Natural killer cell treated with Interleukin-12 subunit alpha and Interleukin-12 subunit beta and Interleukin-15 and Interleukin-18, amount 100 ng/mL, for 72 hours (primary cell): ENCODE data around the gene BPIFB6. TPM values are rescaled to one million over a fixed set of nuclear protein-coding genes. Genes with fewer than 3 reads are reported as not detected.

Source experiments
- ATAC-seq, 2 donors: fragments of 150-1000 bp; cut with Tn5 transposase in 1 of 2; sonication (Bioruptor Pico), chemical (Tn5 transposase) in 1 of 2; 2 replicates each; pipeline ENCODE4 v1.10.0; 2021
- DNase-seq: peaks from one replicate; pipeline ENCODE4 v3.0.0; 2022; ENCODE audit warnings: low spot score
- H3K27ac Mint-ChIP-seq, 2 donors: 1 replicate in 1 of 2; 2 replicates in 1 of 2; pipeline ENCODE4 v1.8.0; 2022; ENCODE audit warnings: mixed read lengths in 2 of 2, mild to moderate bottlenecking in 1 of 2, moderate library complexity in 1 of 2
- H3K27me3 Mint-ChIP-seq, 2 donors: 1 replicate in 1 of 2; 2 replicates in 1 of 2; pipeline ENCODE4 v1.8.0; 2022; ENCODE audit warnings: mixed read lengths in 2 of 2
- H3K36me3 Mint-ChIP-seq: one replicate; pipeline ENCODE4 v1.8.0; 2022; ENCODE audit warnings: mixed read lengths
- H3K4me1 Mint-ChIP-seq, 2 donors: 1 replicate in 1 of 2; 2 replicates in 1 of 2; pipeline ENCODE4 v1.8.0; 2022; ENCODE audit warnings: low read depth in 2 of 2, mixed read lengths in 2 of 2, mild to moderate bottlenecking in 1 of 2
- H3K4me3 Mint-ChIP-seq: one replicate; pipeline ENCODE4 v1.8.0; 2022; ENCODE audit warnings: mixed read lengths
- H3K9me3 Mint-ChIP-seq: 2 replicates; pipeline ENCODE4 v1.8.0; 2022; ENCODE audit warnings: mixed read lengths
- total RNA-seq, 2 donors: library from RNA; stranded (reverse); gene quantifications; one replicate each; pipeline ENCODE4 v1.2.3, GENCODE V29; 2022

BPIFB6 gene
- total RNA-seq, 2 donors from 2014 or later: not detected

DNA sequence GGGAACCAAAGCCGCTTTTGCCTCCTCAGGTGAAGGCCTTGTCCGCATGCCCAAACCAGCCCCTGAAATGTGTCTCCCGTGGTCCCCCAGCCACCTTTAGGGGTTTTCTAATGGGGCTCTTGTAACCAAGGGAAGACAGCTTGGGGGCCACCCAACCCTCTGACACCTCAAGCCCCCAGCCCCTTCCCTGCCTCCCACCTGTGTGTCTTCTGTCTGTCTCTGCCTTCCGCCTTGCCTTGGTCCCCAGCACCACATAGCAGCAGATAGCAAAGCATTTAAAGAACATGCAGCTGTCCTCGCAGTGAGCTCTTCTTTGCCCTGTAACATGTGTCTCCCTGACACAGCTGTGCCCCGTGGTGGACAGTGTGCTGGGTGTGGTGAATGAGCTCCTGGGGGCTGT lies 31.8 kb downstream of the BPIFB6 start:
- Mint-ChIP-seq H3K36me3 (no peaks in the 10 kb centered on the region), H3K27ac (no peak overlapping the region), H3K9me3 (no peaks in the 10 kb centered on the region), H3K4me1 (no peaks in the 10 kb centered on the region), H3K4me3 (no peak overlapping the region), H3K27me3 (no peaks in the 10 kb centered on the region)
- ATAC-seq (no peak), DNase-seq (no peak)

DNA sequence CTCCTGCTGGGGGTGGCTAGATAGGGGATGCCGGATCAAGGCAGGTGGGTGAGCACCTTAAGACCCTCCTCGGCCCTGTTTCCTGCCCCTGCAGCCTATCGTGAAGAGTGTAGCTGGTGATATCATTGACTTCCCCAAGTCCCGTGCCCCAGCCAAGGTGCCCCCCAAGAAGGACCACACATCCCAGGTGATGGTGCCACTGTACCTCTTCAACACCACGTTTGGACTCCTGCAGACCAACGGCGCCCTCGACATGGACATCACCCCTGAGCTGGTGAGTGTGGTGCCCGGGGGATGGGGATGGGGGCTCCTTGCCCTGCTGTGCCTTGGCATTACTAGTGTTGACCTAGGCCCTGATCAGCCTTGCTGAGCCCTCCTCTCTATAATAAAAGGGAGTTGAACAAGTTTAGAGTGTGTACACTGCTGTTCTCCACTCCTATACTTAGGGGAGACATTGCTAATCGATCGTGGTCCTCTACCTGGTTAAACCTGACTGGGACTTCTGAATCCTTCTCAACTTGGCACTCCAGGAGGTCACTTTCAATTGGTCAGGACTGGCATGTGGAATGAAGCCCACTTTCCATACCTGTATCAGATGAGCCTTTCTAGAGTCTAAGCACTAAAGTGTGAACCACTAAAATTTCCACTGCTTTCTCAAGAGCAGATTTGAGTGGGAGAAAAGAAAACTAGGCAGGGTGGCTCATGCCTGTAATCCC lies 33.3 kb downstream of the BPIFB6 start:
- Mint-ChIP-seq H3K4me1 (no peaks in the 10 kb centered on the region), H3K9me3 (no peaks in the 10 kb centered on the region), H3K27me3 (no peaks in the 10 kb centered on the region), H3K27ac (no peak overlapping the region), H3K36me3 (no peaks in the 10 kb centered on the region), H3K4me3 (no peak overlapping the region)
- DNase-seq: no peak
- no peak for ATAC-seq

DNA sequence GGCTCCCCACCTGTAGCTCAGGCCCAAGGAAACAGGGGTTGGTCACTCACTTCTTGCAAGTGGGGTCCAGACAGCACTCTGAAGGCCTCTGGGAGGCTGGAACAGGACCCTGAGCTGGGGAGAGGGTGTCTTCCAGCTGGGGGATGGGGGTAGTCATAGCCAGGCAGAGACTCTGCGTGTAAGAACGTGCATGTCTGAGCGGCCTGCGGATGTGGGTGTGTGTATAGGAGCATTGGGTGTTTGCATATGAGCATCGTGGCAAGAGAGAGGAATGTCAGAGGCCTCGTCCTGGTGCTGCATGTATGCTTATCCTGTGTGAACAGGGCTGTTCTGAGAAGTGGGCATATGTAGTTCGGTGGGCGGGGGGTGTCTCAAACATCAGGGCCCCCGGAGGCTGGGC lies 34.3 kb downstream of the BPIFB6 start:
- H3K9me3 Mint-ChIP-seq: no peaks in the 10 kb centered on the region
- no peak overlapping the region for H3K4me3 Mint-ChIP-seq
- DNase-seq (no peak), ATAC-seq (no peak)
- peaks cover 0 to under 1% of the 10 kb centered on the region in 2 donors for H3K27me3 Mint-ChIP-seq
- H3K4me1 Mint-ChIP-seq: no peaks in the 10 kb centered on the region
- H3K27ac Mint-ChIP-seq: no peak overlapping the region
- no peaks in the 10 kb centered on the region for H3K36me3 Mint-ChIP-seq

DNA sequence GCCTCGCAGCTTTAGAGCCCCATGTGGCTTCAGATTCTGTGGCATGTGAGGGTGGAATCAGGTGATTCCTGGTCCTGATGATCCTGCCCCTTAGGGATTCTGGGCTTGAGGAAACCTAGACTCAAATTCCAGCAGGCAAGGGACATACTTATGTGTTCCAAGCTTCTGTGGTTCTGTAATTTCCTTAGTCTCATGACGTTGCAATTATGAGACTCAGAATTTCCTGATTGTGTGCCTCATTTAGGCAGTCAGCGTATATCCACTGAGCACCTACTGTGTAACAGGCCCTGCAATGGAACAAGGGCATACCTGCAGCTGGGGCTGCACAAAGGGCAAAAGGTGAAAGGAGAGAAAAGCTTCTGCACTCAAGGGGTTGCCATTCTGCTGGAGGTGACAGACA lies 36.4 kb downstream of the BPIFB6 start:
- no peak overlapping the region for H3K4me3 Mint-ChIP-seq
- H3K4me1 Mint-ChIP-seq: no peaks in the 10 kb centered on the region
- H3K27me3 Mint-ChIP-seq: peaks cover 0 to 2% of the 10 kb centered on the region in 2 donors

DNA sequence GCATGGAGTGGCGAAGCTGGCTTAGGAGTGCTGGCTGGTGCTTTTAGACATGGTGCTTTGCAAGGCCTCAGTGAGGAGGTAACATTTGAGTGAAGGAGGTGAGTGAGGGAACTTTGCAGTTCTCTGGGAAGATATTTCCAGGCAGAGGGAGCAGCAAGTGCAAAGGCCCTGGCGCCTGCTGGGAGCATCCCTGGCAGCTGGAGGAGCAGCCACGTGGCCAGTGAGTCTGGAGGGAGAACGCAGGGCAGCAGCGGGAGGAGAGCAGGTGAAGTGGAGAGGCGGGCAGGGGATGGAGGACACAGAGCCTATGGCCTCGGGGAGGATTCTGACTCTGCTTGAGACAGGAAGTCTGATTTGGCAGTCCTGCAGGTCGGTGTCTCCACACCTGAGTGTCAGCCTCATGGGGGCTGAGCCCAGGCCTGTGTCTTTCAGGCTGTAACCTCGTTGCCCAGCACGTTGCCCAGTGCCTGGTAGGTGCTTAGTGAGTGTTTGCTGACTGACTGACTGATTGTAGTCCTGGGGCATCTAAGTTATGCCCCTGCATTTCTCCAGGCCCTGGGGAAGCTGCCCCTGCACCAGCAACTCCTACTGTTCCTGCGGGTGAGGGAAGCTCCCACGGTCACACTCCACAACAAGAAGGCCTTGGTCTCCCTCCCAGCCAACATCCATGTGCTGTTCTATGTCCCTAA lies 36.9 kb downstream of the BPIFB6 start:
- Mint-ChIP-seq H3K4me3 (no peak overlapping the region), H3K27me3 (peaks cover 0 to 2% of the 10 kb centered on the region in 2 donors), H3K9me3 (no peaks in the 10 kb centered on the region), H3K4me1 (no peaks in the 10 kb centered on the region), H3K27ac (no peak overlapping the region), H3K36me3 (no peaks in the 10 kb centered on the region)
- no peak for ATAC-seq
- no peak for DNase-seq

More for the DNA sequence above, 36.4 kb downstream of the BPIFB6 start:
- ATAC-seq: no peak
- DNase-seq: no peak
- H3K27ac Mint-ChIP-seq: no peak overlapping the region
- H3K36me3 Mint-ChIP-seq: no peaks in the 10 kb centered on the region
- no peaks in the 10 kb centered on the region for H3K9me3 Mint-ChIP-seq

DNA sequence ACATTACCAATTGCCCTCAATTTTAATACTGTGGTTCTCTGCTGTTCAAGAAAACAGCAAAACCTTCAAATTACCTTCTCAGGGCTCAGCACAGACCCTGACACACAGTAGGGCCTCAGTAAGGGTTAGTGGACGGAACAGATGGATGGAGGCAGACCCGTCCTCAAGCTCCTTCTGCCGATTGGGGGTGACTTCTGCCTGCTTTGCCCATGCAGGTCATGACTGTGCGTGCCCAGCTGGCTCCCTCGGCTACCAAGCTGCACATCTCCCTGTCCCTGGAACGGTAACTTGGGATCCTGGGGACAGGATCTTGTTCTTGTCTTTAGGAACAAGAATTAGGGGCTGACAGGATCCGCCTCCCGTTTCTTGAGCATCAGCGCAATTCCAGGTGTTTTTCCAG lies 38.2 kb downstream of the BPIFB6 start:
- ATAC-seq (no peak), DNase-seq (no peak)
- no peaks in the 10 kb centered on the region for H3K4me1 Mint-ChIP-seq
- no peaks in the 10 kb centered on the region for H3K9me3 Mint-ChIP-seq
- H3K27me3 Mint-ChIP-seq: peaks cover 1 to 2% of the 10 kb centered on the region in 2 donors
- H3K27ac Mint-ChIP-seq: no peak overlapping the region
- H3K4me3 Mint-ChIP-seq: no peak overlapping the region
- no peaks in the 10 kb centered on the region for H3K36me3 Mint-ChIP-seq

DNA sequence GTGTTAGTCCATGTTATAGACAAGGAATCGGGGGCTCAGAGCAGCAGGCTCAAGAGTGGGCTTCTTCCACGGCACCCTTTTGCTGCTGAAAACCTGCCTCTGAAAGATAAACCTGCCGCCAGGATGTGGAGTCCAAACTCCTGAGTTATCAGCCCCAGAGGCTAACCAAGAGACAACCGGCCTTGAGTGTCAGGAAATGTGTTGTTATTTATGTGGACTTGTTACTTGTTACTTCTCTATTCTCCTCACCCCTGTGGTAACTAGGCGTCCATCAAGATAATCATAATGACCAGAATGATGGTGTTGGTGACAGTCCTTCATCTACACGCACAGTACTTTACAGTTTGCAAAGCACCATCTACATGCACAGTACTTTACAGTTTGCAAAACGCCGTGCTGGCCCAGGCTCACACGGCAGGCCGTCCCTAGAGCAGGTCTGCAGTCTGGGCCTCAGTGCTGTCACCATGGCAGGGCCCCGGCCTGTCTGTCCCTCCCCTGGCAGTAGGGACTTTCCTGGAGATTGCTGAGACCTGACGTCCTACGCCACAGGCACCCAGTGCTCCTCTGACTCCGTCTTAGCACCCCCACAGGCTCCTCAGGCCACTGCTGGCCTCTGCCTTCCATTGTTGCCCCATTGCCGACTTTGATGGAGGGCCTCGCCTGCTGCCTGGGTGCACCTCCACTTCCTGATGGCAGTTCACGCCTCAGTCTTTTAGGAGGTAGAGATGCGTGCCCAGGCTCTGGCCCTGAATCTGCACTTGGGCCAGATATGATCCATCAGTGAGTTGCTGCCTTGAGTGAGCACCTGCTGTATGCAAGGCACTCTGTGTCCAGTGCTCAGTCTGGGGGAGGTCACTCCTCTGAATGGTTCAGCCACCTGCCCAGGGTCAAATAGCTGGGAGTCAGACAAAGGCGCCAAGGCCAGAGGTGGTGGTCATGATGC lies 38.9 kb downstream of the BPIFB6 start:
- peaks cover 5 to 8% of the 10 kb centered on the region in 2 donors for H3K27me3 Mint-ChIP-seq
- H3K27ac Mint-ChIP-seq: no peak overlapping the region
- ATAC-seq (no peak), DNase-seq (no peak)
- no peak overlapping the region for H3K4me3 Mint-ChIP-seq
- H3K36me3 Mint-ChIP-seq: no peaks in the 10 kb centered on the region
- H3K9me3 Mint-ChIP-seq: no peaks in the 10 kb centered on the region
- H3K4me1 Mint-ChIP-seq: no peaks in the 10 kb centered on the region

DNA sequence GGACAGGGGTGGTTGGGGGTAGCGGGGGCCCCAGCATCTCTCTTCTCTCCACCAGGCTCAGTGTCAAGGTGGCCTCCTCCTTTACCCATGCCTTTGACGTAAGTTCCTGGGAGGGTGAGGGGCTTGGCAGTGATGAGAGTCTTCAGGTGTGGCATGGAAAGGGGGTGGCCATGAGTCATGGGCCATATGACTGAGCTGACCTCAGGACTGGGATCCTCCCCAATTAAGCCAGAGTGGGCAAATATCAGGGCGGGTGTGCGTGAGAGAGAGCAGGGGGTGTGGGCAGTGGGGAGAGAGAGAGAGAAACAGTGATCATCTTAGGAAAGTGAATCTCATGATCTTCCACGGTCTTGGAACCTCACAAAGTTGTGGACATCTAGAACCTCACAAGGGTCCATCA lies 39.8 kb downstream of the BPIFB6 start:
- Mint-ChIP-seq H3K4me1 (no peaks in the 10 kb centered on the region), H3K27ac (no peak overlapping the region), H3K4me3 (no peak overlapping the region), H3K36me3 (no peaks in the 10 kb centered on the region), H3K27me3 (peaks cover 7 to 12% of the 10 kb centered on the region in 2 donors), H3K9me3 (no peaks in the 10 kb centered on the region)
- ATAC-seq (no peak), DNase-seq (no peak)

DNA sequence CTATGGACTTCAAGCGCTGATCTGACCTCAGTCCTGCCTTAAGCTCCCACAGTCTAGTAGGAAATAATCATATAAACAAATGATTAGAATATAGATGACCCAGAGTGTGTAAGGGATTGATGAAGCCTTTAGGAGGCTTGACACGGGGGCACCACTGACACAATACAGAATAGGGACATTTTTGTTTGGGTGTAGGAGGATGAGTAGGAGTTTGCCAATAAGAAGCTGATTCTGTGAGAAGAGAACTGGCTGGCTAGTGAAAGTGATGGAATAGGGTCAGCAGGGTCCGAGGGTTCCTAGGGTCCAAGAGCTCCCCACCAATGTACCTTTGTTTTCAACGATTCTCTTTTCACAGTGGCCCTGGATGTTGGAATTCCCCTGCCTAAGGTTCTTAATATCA lies 40.9 kb downstream of the BPIFB6 start:
- Mint-ChIP-seq H3K27me3 (peaks cover 7 to 12% of the 10 kb centered on the region in 2 donors), H3K36me3 (no peaks in the 10 kb centered on the region), H3K27ac (no peak overlapping the region), H3K4me3 (no peak overlapping the region), H3K9me3 (no peaks in the 10 kb centered on the region), H3K4me1 (no peaks in the 10 kb centered on the region)
- no peak for ATAC-seq
- DNase-seq: no peak

DNA sequence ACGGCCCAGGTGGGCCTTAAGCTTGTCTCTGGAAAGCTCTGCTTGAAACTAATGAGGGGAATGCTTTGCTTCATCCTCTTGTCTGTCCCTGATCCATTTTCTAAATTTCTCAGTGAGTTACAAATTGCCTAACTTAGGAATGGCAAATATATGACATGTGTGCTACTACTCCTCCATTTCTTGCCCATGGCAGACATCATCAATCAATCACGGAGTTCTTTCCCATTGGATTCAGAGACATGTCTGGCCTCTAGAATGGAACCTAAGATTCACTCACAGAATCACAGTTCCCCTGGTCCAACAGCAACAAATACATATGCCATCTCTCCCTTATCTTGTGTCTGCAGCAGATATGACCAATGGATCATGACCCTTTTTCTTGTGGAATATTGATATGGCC lies 41.4 kb downstream of the BPIFB6 start:
- DNase-seq: no peak
- Mint-ChIP-seq H3K9me3 (no peaks in the 10 kb centered on the region), H3K27ac (no peak overlapping the region), H3K4me1 (no peaks in the 10 kb centered on the region), H3K27me3 (peaks cover 7 to 12% of the 10 kb centered on the region in 2 donors), H3K4me3 (no peak overlapping the region), H3K36me3 (no peaks in the 10 kb centered on the region)
- no peak for ATAC-seq

DNA sequence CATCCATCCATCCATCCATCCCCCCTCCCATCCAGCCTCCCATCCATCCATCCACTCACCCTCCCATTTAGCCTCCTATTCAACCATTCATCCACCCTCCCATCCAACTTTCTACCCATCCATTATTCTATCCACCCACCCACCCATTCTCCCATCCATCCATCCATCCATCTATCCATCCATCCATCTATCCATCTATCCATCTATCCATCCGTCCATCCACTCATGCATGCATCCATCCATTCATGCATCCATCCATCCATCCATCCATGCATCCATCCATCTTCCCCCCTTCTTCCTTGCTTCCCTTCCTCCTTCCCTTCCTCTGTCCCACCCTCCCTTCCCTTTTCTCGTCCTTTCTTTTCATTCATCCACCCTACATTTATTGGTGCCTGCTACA lies 43.2 kb downstream of the BPIFB6 start:
- Mint-ChIP-seq H3K36me3 (no peaks in the 10 kb centered on the region), H3K9me3 (no peaks in the 10 kb centered on the region), H3K27ac (no peak overlapping the region), H3K4me3 (no peak overlapping the region), H3K27me3 (peaks cover 7 to 12% of the 10 kb centered on the region in 2 donors), H3K4me1 (no peaks in the 10 kb centered on the region)
- no peak for DNase-seq
- ATAC-seq: no peak

DNA sequence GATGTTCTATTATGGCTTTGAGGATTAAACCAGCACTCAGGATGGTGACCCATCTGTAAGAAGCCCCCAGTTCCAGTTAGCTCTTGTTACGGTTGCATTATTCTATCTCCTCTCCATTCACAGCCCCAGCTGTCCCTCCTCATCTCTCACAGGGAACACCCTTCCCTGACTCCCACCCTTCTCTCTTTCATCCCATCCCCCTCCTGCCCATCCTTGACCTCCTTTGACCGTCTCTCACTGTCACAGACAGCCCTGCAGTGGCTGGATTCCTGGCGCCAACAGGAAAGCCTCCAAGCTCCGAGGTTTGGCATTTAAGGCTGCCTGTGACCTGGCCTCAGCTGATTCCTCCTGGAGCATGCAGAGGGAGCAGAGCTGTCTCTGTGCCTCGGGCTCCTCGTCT lies 43.8 kb downstream of the BPIFB6 start:
- Mint-ChIP-seq H3K4me3 (no peak overlapping the region), H3K36me3 (no peaks in the 10 kb centered on the region), H3K27me3 (peaks cover 7 to 13% of the 10 kb centered on the region in 2 donors), H3K4me1 (no peaks in the 10 kb centered on the region), H3K27ac (no peak overlapping the region), H3K9me3 (no peaks in the 10 kb centered on the region)
- DNase-seq (no peak), ATAC-seq (no peak)

DNA sequence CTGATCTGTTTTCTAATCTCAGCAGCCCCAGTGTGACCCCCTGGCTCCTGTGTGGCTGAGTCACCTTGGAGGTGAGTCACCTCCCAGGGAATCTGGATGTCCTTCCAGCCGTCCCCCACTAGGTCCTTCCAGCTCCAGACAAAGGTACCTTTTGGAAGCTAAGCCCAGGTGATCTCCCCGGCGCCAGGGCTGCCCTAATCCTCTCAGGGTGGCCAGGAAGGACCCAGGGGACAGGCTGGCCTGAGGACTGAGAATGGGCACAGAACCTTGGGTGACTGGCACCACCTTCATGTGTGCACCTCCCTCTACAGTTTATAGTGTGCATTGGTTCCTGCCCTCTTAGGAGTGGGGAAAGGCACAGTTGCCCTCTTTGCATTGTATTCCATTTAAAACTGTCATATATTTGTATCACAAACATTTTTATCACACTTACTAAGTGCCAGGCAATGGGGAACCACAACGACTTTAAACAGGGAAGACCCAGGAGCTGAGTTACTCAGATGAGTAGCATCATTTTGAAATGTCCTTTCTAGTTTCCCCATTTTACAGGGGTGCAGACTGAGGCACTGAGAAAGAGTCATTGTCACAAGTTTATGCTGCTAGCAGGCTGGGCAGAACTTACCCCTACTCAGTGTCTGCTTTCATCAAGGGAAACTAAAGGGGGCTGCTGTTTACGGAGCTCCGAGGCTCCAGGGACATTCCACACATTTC lies 45.4 kb downstream of the BPIFB6 start:
- Mint-ChIP-seq H3K27me3 (peaks cover 11 to 22% of the 10 kb centered on the region in 2 donors), H3K27ac (no peak overlapping the region), H3K9me3 (no peaks in the 10 kb centered on the region), H3K36me3 (no peaks in the 10 kb centered on the region), H3K4me3 (no peak overlapping the region), H3K4me1 (no peaks in the 10 kb centered on the region)
- ATAC-seq (no peak), DNase-seq (no peak)
